Uterus (tissue), 4 donors: ENCODE data around the gene RRAS2. TPM values are rescaled to one million over a fixed set of nuclear protein-coding genes. Genes with fewer than 3 reads are reported as not detected.

Experiments used
- DNase-seq, 2 donors: peaks; one replicate each; pipeline ENCODE4 v3.0.0-alpha.2; 2019 to 2020
- H3K27ac ChIP-seq, 2 donors: fragments of 200-600 bp; sonication (generic); 1 replicate in 1 of 2; 2 replicates in 1 of 2; pipeline ENCODE4 v1.5.1; 2016 to 2018
- H3K27me3 ChIP-seq, 2 donors: fragments of 200-600 bp; sonication (generic); one replicate each; pipeline ENCODE4 v1.5.1; 2018 to 2019; ENCODE audit warnings: control low read depth in 1 of 2
- H3K36me3 ChIP-seq, 2 donors: fragments of 200-600 bp; sonication (generic); one replicate each; pipeline ENCODE4 v1.5.1; 2019; ENCODE audit warnings: control low read depth in 1 of 2
- H3K4me1 ChIP-seq, 2 donors: fragments of 200-600 bp; sonication (generic); one replicate each; pipeline ENCODE4 v1.5.1; 2018 to 2019; ENCODE audit warnings: control low read depth in 1 of 2
- H3K4me3 ChIP-seq, 2 donors: fragments of 200-600 bp; sonication (generic); 1 replicate in 1 of 2; 2 replicates in 1 of 2; pipeline ENCODE4 v1.5.1; 2018 to 2019; ENCODE audit warnings: mild to moderate bottlenecking in 1 of 2
- H3K9me3 ChIP-seq, 2 donors: fragments of 200-600 bp; sonication (generic); one replicate each; pipeline ENCODE4 v1.5.1; 2019; ENCODE audit warnings: control low read depth in 1 of 2
- POLR2A ChIP-seq, 2 donors: fragments of 450-650 bp; IDR thresholded peaks; one replicate each; pipeline ENCODE4 v1.6.1; 2016; ENCODE audit warnings: antibody characterized with exemption in 2 of 2, mild to moderate bottlenecking in 1 of 2, moderate library complexity in 1 of 2
- intact Hi-C: fragments of 100-400 bp; cut with DNase I; formaldehyde crosslinking; loops from one replicate; pipeline ENCODE4 v1.15.1; 2023; ENCODE audit warnings: low total_unique reads
- total RNA-seq, 4 donors: library from RNA; depleted of rRNA in 3 of 4; stranded (reverse); fragments of >200 nt in 3 of 4; gene quantifications; one replicate each; pipeline versions ENCODE4 v1.1.0 to v1.2.4, GENCODE V29; 2014 to 2023
- TF ChIP-seq, protein P1 (sequence below), 4 experiments: fragments of 200-600 bp in 2 of 4; fragments of 450-650 bp in 2 of 4; sonication (generic) in 2 of 4; IDR thresholded peaks; one replicate each; pipeline ENCODE4 v1.5.1; 2016 to 2019; ENCODE audit warnings: antibody characterized with exemption in 4 of 4, mild to moderate bottlenecking in 2 of 4, moderate library complexity in 1 of 4
- donor health status: DM: yes; HTN: yes; CAD: no.

The RRAS2 gene
- total RNA-seq, 4 donors from 2014 or later = 18.7 to 43.6 (median 36.8) TPM

- H3K27ac ChIP-seq = no peak overlapping the region
- DNase-seq = no peak
- intact Hi-C loops = no loop called here
- H3K4me1 ChIP-seq = no peaks in the 10 kb centered on the region
- H3K27me3 ChIP-seq = no peaks in the 10 kb centered on the region
- H3K9me3 ChIP-seq = no peaks in the 10 kb centered on the region
- no peaks in the 10 kb centered on the region for H3K36me3 ChIP-seq
- TF ChIP-seq, protein P1, sequence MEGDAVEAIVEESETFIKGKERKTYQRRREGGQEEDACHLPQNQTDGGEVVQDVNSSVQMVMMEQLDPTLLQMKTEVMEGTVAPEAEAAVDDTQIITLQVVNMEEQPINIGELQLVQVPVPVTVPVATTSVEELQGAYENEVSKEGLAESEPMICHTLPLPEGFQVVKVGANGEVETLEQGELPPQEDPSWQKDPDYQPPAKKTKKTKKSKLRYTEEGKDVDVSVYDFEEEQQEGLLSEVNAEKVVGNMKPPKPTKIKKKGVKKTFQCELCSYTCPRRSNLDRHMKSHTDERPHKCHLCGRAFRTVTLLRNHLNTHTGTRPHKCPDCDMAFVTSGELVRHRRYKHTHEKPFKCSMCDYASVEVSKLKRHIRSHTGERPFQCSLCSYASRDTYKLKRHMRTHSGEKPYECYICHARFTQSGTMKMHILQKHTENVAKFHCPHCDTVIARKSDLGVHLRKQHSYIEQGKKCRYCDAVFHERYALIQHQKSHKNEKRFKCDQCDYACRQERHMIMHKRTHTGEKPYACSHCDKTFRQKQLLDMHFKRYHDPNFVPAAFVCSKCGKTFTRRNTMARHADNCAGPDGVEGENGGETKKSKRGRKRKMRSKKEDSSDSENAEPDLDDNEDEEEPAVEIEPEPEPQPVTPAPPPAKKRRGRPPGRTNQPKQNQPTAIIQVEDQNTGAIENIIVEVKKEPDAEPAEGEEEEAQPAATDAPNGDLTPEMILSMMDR (IDR thresholded peaks at IDR 0.05) = no peak
- TF ChIP-seq POLR2A (IDR thresholded peaks at IDR 0.05) = no peak
- H3K4me3 ChIP-seq = no peak overlapping the region
These were observed 107.2 kb downstream of the RRAS2 start for GRCh38 chr11:14251754-14252153.

- Histone ChIP-seq H3K4me1 (no peaks in the 10 kb centered on the region), H3K4me3 (no peak overlapping the region), H3K27me3 (no peaks in the 10 kb centered on the region), H3K9me3 (no peaks in the 10 kb centered on the region), H3K27ac (no peak overlapping the region), H3K36me3 (no peaks in the 10 kb centered on the region)
- intact Hi-C loops = loop anchor here (5.0 kb wide), 1 partner anchor 292 kb away; no protein-coding TSS in a partner anchor
- DNase-seq = peak; percentile 55 to 58
- TF ChIP-seq, protein P1 (IDR thresholded peaks at IDR 0.05) = peak; percentile 83 to 89 (median 86)
- no peak for TF ChIP-seq POLR2A (IDR thresholded peaks at IDR 0.05)
These were observed 109.6 kb downstream of the RRAS2 start for GRCh38 chr11:14249121-14249963.

DNA sequence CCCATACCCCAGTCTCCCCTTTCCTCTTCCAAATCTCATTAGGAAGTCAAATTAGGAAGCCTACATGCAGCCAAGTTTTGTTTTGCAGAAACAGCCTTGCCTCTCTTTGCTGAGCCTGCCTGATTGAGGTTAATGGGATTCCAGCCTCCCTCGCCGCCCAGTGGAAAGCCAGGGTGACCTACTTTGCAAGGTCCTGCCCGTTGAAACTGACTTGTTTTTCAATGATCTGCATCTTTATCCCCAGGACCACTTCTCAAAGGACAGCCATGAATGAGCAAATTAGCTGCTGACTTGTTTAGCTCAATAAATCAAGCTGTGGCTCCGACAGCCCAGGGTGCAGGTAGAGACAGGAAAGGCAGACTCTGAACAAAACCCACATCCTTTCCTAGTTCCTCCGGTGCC, 110.4 kb downstream of the RRAS2 start:
- H3K36me3 ChIP-seq = no peaks in the 10 kb centered on the region
- H3K4me3 ChIP-seq = no peak overlapping the region
- H3K27ac ChIP-seq = no peak overlapping the region
- H3K27me3 ChIP-seq = no peaks in the 10 kb centered on the region
- intact Hi-C loops = loop anchor here (5.0 kb wide), 1 partner anchor 291 kb away; no protein-coding TSS in a partner anchor
- no peaks in the 10 kb centered on the region for H3K9me3 ChIP-seq
- no peak for DNase-seq
- TF ChIP-seq, protein P1 (IDR thresholded peaks at IDR 0.05) = no peak
- no peak for TF ChIP-seq POLR2A (IDR thresholded peaks at IDR 0.05)
- no peaks in the 10 kb centered on the region for H3K4me1 ChIP-seq

GRCh38 chr11:14245444-14245843, 113.5 kb downstream of the RRAS2 start:
- no peak for DNase-seq
- no peaks in the 10 kb centered on the region for H3K36me3 ChIP-seq
- H3K27me3 ChIP-seq = no peaks in the 10 kb centered on the region
- TF ChIP-seq POLR2A (IDR thresholded peaks at IDR 0.05) = no peak
- TF ChIP-seq, protein P1 (IDR thresholded peaks at IDR 0.05) = no peak
- no peaks in the 10 kb centered on the region for H3K9me3 ChIP-seq
- H3K4me1 ChIP-seq = no peaks in the 10 kb centered on the region
- no peak overlapping the region for H3K27ac ChIP-seq
- intact Hi-C loops = loop anchor here (5.0 kb wide), 1 partner anchor 288 kb away; no protein-coding TSS in a partner anchor
- H3K4me3 ChIP-seq = no peak overlapping the region

DNA sequence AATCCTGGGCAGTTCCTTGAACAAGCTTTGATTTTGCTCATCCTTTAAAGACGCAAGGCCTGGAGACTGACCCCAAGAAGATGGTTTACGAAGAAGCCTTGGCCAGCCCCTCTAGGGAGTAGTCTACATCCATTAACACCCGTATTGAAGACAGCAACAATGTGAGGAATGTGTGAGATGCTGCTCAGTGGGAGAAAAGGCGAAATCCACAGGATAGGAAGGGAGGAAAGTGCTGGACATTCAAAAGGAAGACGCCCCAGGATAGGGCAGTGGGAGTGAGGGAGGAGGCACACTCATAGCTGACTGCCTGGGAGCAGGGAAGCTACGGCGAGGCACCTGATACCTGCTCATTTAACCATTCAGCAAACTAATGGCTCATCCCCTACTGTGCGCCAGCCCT, 114.1 kb downstream of the RRAS2 start:
- Histone ChIP-seq H3K4me3 (no peak overlapping the region), H3K9me3 (no peaks in the 10 kb centered on the region), H3K27ac (no peak overlapping the region), H3K36me3 (no peaks in the 10 kb centered on the region), H3K27me3 (no peaks in the 10 kb centered on the region), H3K4me1 (no peaks in the 10 kb centered on the region)
- intact Hi-C loops = loop anchor here (5.0 kb wide), 1 partner anchor 288 kb away; no protein-coding TSS in a partner anchor
- DNase-seq = no peak
- TF ChIP-seq POLR2A (IDR thresholded peaks at IDR 0.05) = no peak
- TF ChIP-seq, protein P1 (IDR thresholded peaks at IDR 0.05) = no peak
